IMR-90 (cell line): ENCODE results near the gene PCCA. TPM values are rescaled to one million over a fixed set of nuclear protein-coding genes. Genes with fewer than 3 reads are reported as not detected.

Experiments used
- ATAC-seq: fragments of 200-7000 bp; cut with Tn5 transposase; 2 replicates; pipeline ENCODE4 v1.9.1; 2020; ENCODE audit warnings: low read depth, mild to moderate bottlenecking, moderate library complexity
- BruUV-seq: library from RNA; stranded (reverse); fragments of 400-500 nt; replicated peaks from 2 replicates; lab custom pipeline; 2021; lab: Mats Ljungman, UMichigan
- CTCF ChIA-PET: fragments of 300-600 bp; formaldehyde crosslinking; extraction: SDS; loops from one replicate; lab custom pipeline; 2021; ENCODE audit warnings: antibody characterized with exemption; lab: Yijun Ruan, JAX
- POLR2A ChIA-PET: fragments of 300-600 bp; sonication (Branson Sonifier 250); formaldehyde crosslinking; loops from one replicate; lab custom pipeline; 2022; ENCODE audit warnings: antibody characterized with exemption; ENCODE audit not compliant: unreplicated experiment; lab: Charles Lee
- DNase-seq: peaks from one replicate; pipeline ENCODE4 v3.0.0; 2013
- H2AFZ ChIP-seq: replicated peaks from 2 replicates; pipeline ENCODE3; 2013; ENCODE audit warnings: low read length, mild to moderate bottlenecking; ENCODE audit not compliant: poor library complexity
- H2AK5ac ChIP-seq: 2 replicates; pipeline ENCODE4 v1.6.1; 2013; ENCODE audit warnings: low read depth, low read length, inconsistent platforms
- H2AK9ac ChIP-seq: replicated peaks from 2 replicates; pipeline ENCODE3; 2013; ENCODE audit warnings: mild to moderate bottlenecking, low read depth, low read length, moderate library complexity; ENCODE audit not compliant: poor library complexity
- H2BK120ac ChIP-seq: 2 replicates; pipeline ENCODE4 v1.6.1; 2013; ENCODE audit warnings: low read depth, low read length, inconsistent platforms
- H2BK15ac ChIP-seq: 3 replicates; pipeline ENCODE4 v1.6.1; 2013; ENCODE audit warnings: low read depth, low read length, inconsistent platforms
- H2BK20ac ChIP-seq: 2 replicates; pipeline ENCODE4 v1.6.1; 2013; ENCODE audit warnings: low read depth, mild to moderate bottlenecking, inconsistent platforms, low read length, moderate library complexity
- H2BK5ac ChIP-seq: 2 replicates; pipeline ENCODE4 v1.6.1; 2013; ENCODE audit warnings: mild to moderate bottlenecking, low read depth, low read length, inconsistent platforms; ENCODE audit not compliant: poor library complexity, severe bottlenecking
- H3K14ac ChIP-seq: replicated peaks from 2 replicates; pipeline ENCODE4 v1.6.1; 2013; ENCODE audit warnings: low read depth, low read length, inconsistent platforms
- H3K18ac ChIP-seq: 2 replicates; pipeline ENCODE4 v1.6.1; 2013; ENCODE audit warnings: low read depth, low read length, control low read depth
- H3K23ac ChIP-seq: 2 replicates; pipeline ENCODE4 v1.6.1; 2013; ENCODE audit warnings: low read depth, low read length, inconsistent platforms
- H3K27ac ChIP-seq: 2 replicates; pipeline ENCODE4 v1.5.1; 2013; ENCODE audit warnings: mild to moderate bottlenecking, control low read depth, low read length; ENCODE audit not compliant: insufficient read depth
- H3K27me3 ChIP-seq: 2 replicates; pipeline ENCODE4 v1.6.1; 2013; ENCODE audit warnings: low read length; ENCODE audit not compliant: control insufficient read depth, insufficient read depth
- H3K36me3 ChIP-seq: 2 replicates; pipeline ENCODE4 v1.6.1; 2013; ENCODE audit warnings: low read length, mixed read lengths; ENCODE audit not compliant: control insufficient read depth, insufficient read depth
- H3K4ac ChIP-seq: 2 replicates; pipeline ENCODE4 v1.6.1; 2013; ENCODE audit warnings: low read depth, low read length, inconsistent platforms
- H3K4me1 ChIP-seq: 2 replicates; pipeline ENCODE4 v1.6.1; 2013; ENCODE audit warnings: low read length, mixed read lengths; ENCODE audit not compliant: control insufficient read depth, insufficient read depth
- H3K4me2 ChIP-seq: 2 replicates; pipeline ENCODE4 v1.6.1; 2013; ENCODE audit warnings: low read depth, mild to moderate bottlenecking, control low read depth, low read length, moderate library complexity
- H3K4me3 ChIP-seq: 2 replicates; pipeline ENCODE4 v1.5.1; 2013; ENCODE audit warnings: low read depth, mild to moderate bottlenecking, control low read depth, low read length, moderate library complexity; ENCODE audit not compliant: insufficient read depth
- H3K56ac ChIP-seq: 2 replicates; pipeline ENCODE4 v1.6.1; 2013; ENCODE audit warnings: low read length, inconsistent platforms; ENCODE audit not compliant: insufficient read depth; ENCODE audit errors: extremely low read depth
- H3K79me1 ChIP-seq, 2 experiments: 2 replicates each; pipeline ENCODE4 v1.6.1; 2013; ENCODE audit warnings: low read length in 2 of 2, inconsistent platforms in 1 of 2, low read depth in 1 of 2
- H3K9ac ChIP-seq: 2 replicates; pipeline ENCODE4 v1.6.1; 2013; ENCODE audit warnings: low read depth, low read length, control low read depth
- H3K9me1 ChIP-seq: 2 replicates; pipeline ENCODE4 v1.6.1; 2013; ENCODE audit warnings: low read length, inconsistent platforms; ENCODE audit not compliant: insufficient read depth
- H3K9me3 ChIP-seq: 2 replicates; pipeline ENCODE4 v1.6.1; 2013; ENCODE audit warnings: low read length; ENCODE audit not compliant: control insufficient read depth, insufficient read depth
- H4K20me1 ChIP-seq: 2 replicates; pipeline ENCODE4 v1.6.1; 2013; ENCODE audit warnings: low read length, inconsistent platforms; ENCODE audit not compliant: insufficient read depth
- H4K5ac ChIP-seq: 2 replicates; pipeline ENCODE4 v1.6.1; 2013; ENCODE audit warnings: mild to moderate bottlenecking, low read depth, low read length, control low read depth
- H4K8ac ChIP-seq, 2 experiments: 2 replicates each; pipeline ENCODE4 v1.6.1; 2013; ENCODE audit warnings: low read depth in 2 of 2, low read length in 2 of 2, control low read depth in 1 of 2, inconsistent platforms in 1 of 2
- H4K91ac ChIP-seq: 2 replicates; pipeline ENCODE4 v1.6.1; 2013; ENCODE audit warnings: low read depth, low read length, inconsistent platforms; ENCODE audit not compliant: insufficient read depth
- BHLHE40 ChIP-seq: fragments of 150-350 bp; IDR thresholded peaks from 2 replicates; pipeline ENCODE4 v1.6.1; 2016; ENCODE audit warnings: mild to moderate bottlenecking, low read depth, low read length
- FOS ChIP-seq: fragments of 150-350 bp; IDR thresholded peaks from 2 replicates; pipeline ENCODE4 v1.6.1; 2016; ENCODE audit warnings: low read depth, low read length
- MAFK ChIP-seq: IDR thresholded peaks from 2 replicates; pipeline ENCODE4 v1.6.1; 2012; ENCODE audit warnings: low read depth, low read length, improper control_type of control experiment
- MAZ ChIP-seq: IDR thresholded peaks from 2 replicates; pipeline ENCODE4 v1.6.1; 2012; ENCODE audit warnings: low read depth, mild to moderate bottlenecking, low read length, improper control_type of control experiment, moderate library complexity, borderline replicate concordance
- MXI1 ChIP-seq: IDR thresholded peaks from 2 replicates; pipeline ENCODE4 v1.6.1; 2012; ENCODE audit warnings: low read depth, mild to moderate bottlenecking, low read length, moderate library complexity, borderline replicate concordance
- NFE2L2 ChIP-seq: fragments of 150-350 bp; IDR thresholded peaks from 2 replicates; pipeline ENCODE4 v1.6.1; 2016; ENCODE audit warnings: low read depth, mild to moderate bottlenecking, low read length
- POLR2A ChIP-seq: IDR thresholded peaks from 2 replicates; pipeline ENCODE4 v1.6.1; 2012; ENCODE audit warnings: mild to moderate bottlenecking, low read depth, low read length
- RCOR1 ChIP-seq: IDR thresholded peaks from 2 replicates; pipeline ENCODE4 v1.6.1; 2012; ENCODE audit warnings: mild to moderate bottlenecking, low read length, improper control_type of control experiment; ENCODE audit not compliant: insufficient replicate concordance
- SMC3 ChIP-seq: fragments of 150-350 bp; IDR thresholded peaks from 2 replicates; pipeline ENCODE4 v1.6.1; 2016; ENCODE audit warnings: low read depth, mild to moderate bottlenecking, antibody characterized with exemption, low read length, moderate library complexity
- USF2 ChIP-seq: fragments of 150-350 bp; IDR thresholded peaks from 2 replicates; pipeline ENCODE4 v1.6.1; 2017; ENCODE audit warnings: mild to moderate bottlenecking, antibody characterized with exemption, low read length, low read depth
- WGBS, 2 experiments: methylation state at CpG; one replicate each; pipeline versions ENCODE4 v1.1.5 to v1.1.7; 2013; ENCODE audit warnings: missing lambda C conversion rate in 2 of 2; ENCODE audit not compliant: insufficient read length in 1 of 2; ENCODE audit errors: extremely low coverage in 2 of 2; 5-methylcytosine and 5-hydroxymethylcytosine counted together
- dilution Hi-C: fragments of 300-500 bp; cut with HindIII; formaldehyde crosslinking; loops from one replicate; pipeline ENCODE4 v1.14.3; 2018; ENCODE audit warnings: low sequenced_read_pairs; ENCODE audit not compliant: unreplicated experiment
- in situ Hi-C: fragments of 300-500 bp; cut with MboI; formaldehyde crosslinking; loops from 3 replicates; pipeline ENCODE4 v1.14.3; 2019; ENCODE audit warnings: low sequenced_read_pairs, inconsistent platforms, mixed read lengths
- intact Hi-C: fragments of 100-400 bp; cut with micrococcal nuclease; formaldehyde crosslinking; loops from 2 replicates; pipeline ENCODE4 v1.10.0; 2022
- polyA plus RNA-seq, 3 experiments: library from polyadenylated mRNA; depleted of rRNA; stranded (reverse); fragments of >200 nt; gene quantifications; 2 replicates each; pipeline ENCODE4 v1.2.3, GENCODE V29; 2012; ENCODE audit warnings: low replicate concordance in 1 of 3
- total RNA-seq: library from RNA; depleted of rRNA; stranded (reverse); fragments of >200 nt; gene quantifications from 2 replicates; pipeline ENCODE4 v1.2.3, GENCODE V29; 2012

PCCA gene
- total and polyA plus RNA-seq, 2 of the 4 experiments (the other 2 are of a cell fraction) = 7.6 to 24.0 TPM

GRCh38 chr13:100506600-100507422 lies 417.9 kb downstream of the PCCA start:
- no peak overlapping the region for H2AK5ac ChIP-seq
- no peak overlapping the region for H3K4ac ChIP-seq
- no peak overlapping the region for H3K18ac ChIP-seq
- POLR2A ChIA-PET = no interaction called here
- H3K79me1 ChIP-seq = no peaks in the 10 kb centered on the region
- H3K27me3 ChIP-seq = no peaks in the 10 kb centered on the region
- CTCF ChIA-PET = no interaction called here
- intact Hi-C loops (no loop called here), in situ Hi-C loops (loop anchor here (10.0 kb wide), 1 partner anchor 262 kb away; no protein-coding TSS in a partner anchor), dilution Hi-C loops (no loop called here)
- H2BK15ac ChIP-seq = no peak overlapping the region
- H4K5ac ChIP-seq = no peak overlapping the region
- H3K9ac ChIP-seq = no peak overlapping the region
- H3K4me2 ChIP-seq = no peak overlapping the region
- H2BK120ac ChIP-seq = no peak overlapping the region
- no peak overlapping the region for H2BK5ac ChIP-seq
- H3K9me3 ChIP-seq = no peaks in the 10 kb centered on the region
- no peak overlapping the region for H2AK9ac ChIP-seq
- peaks cover 4% of the 10 kb centered on the region for H3K4me1 ChIP-seq
- no peak overlapping the region for H3K56ac ChIP-seq
- ATAC-seq (no peak), DNase-seq (no peak)
- no peak overlapping the region for H3K27ac ChIP-seq
- no TSS peak for BruUV-seq
- TF ChIP-seq FOS (no peak), MAZ (no peak), RCOR1 (no peak), BHLHE40 (no peak), SMC3 (no peak), NFE2L2 (no peak), USF2 (no peak), POLR2A (no peak), MAFK (no peak), MXI1 (no peak)
- no peak overlapping the region for H3K23ac ChIP-seq
- no peak overlapping the region for H4K8ac ChIP-seq
- no peak overlapping the region for H4K91ac ChIP-seq
- WGBS, 2 experiments = no CpG with 5 or more reads among the region's 9 CpGs
- H3K9me1 ChIP-seq = peaks cover 3% of the 10 kb centered on the region; the same call in 1 of the 2 replicates
- H3K4me3 ChIP-seq = no peak overlapping the region
- H3K14ac ChIP-seq = no peak overlapping the region
- no peaks in the 10 kb centered on the region for H4K20me1 ChIP-seq
- H2BK20ac ChIP-seq = no peak overlapping the region
- no peaks in the 10 kb centered on the region for H3K36me3 ChIP-seq
- H2AFZ ChIP-seq = no peak overlapping the region
